WTC11 (cell line): ENCODE measurements around the gene ZNF576. TPM values are rescaled to one million over a fixed set of nuclear protein-coding genes. Genes with fewer than 3 reads are reported as not detected.

Experiments
- ATAC-seq: fragments of 200-7000 bp; cut with Tn5 transposase; 2 replicates; pipeline ENCODE4 v1.10.0; 2021; ENCODE audit warnings: mild to moderate bottlenecking, moderate library complexity
- CTCF ChIA-PET: fragments of 300-600 bp; sonication (Branson Sonifier 250); formaldehyde crosslinking; loops from one replicate; lab custom pipeline; 2021; ENCODE audit warnings: antibody characterized with exemption; lab: Charles Lee
- POLR2A ChIA-PET: fragments of 350-600 bp; sonication (Branson Sonifier 250); formaldehyde crosslinking; loops from one replicate; lab custom pipeline; 2021; ENCODE audit warnings: antibody characterized with exemption; lab: Charles Lee
- DNase-seq: peaks from one replicate; pipeline ENCODE4 v3.0.0; 2021; ENCODE audit warnings: low spot score
- H3K27ac Mint-ChIP-seq: 2 replicates; pipeline ENCODE4 v1.8.0; 2021; ENCODE audit warnings: mixed read lengths
- H3K27me3 Mint-ChIP-seq: 2 replicates; pipeline ENCODE4 v1.8.0; 2021; ENCODE audit warnings: low read depth, mild to moderate bottlenecking, moderate library complexity, mixed read lengths
- H3K36me3 Mint-ChIP-seq: 2 replicates; pipeline ENCODE4 v1.8.0; 2021; ENCODE audit warnings: mixed read lengths
- H3K4me1 Mint-ChIP-seq: 2 replicates; pipeline ENCODE4 v1.8.0; 2022; ENCODE audit warnings: mixed read lengths
- H3K4me3 Mint-ChIP-seq: 2 replicates; pipeline ENCODE4 v1.8.0; 2021; ENCODE audit warnings: mild to moderate bottlenecking, moderate library complexity, mixed read lengths
- H3K9me3 Mint-ChIP-seq: 2 replicates; pipeline ENCODE4 v1.8.0; 2021; ENCODE audit warnings: mixed read lengths
- ATF3 ChIP-seq: sonication (generic); formaldehyde crosslinking; conservative IDR thresholded peaks from 2 replicates; pipeline ENCODE4 v1.8.1; 2022; ENCODE audit warnings: mild to moderate bottlenecking, missing genetic modification reagents
- CTCF ChIP-seq: fragments of 200-600 bp; IDR thresholded peaks from 2 replicates; pipeline ENCODE4 v1.8.0; 2022; ENCODE audit warnings: antibody characterized with exemption
- ETV6 ChIP-seq: sonication (generic); formaldehyde crosslinking; IDR thresholded peaks from 2 replicates; pipeline ENCODE4 v1.8.1; 2022; ENCODE audit warnings: mild to moderate bottlenecking, missing genetic modification reagents
- FOXJ3 ChIP-seq: sonication (generic); formaldehyde crosslinking; IDR thresholded peaks from 2 replicates; pipeline ENCODE4 v1.9.0; 2021; ENCODE audit warnings: missing genetic modification reagents, mild to moderate bottlenecking, borderline replicate concordance
- HMGA2 ChIP-seq: fragments of 250-450 bp; sonication (Bioruptor Pico); IDR thresholded peaks from 2 replicates; pipeline ENCODE4 v1.4.0; 2021; ENCODE audit warnings: mild to moderate bottlenecking, moderate library complexity
- IRF2 ChIP-seq: sonication (generic); formaldehyde crosslinking; IDR thresholded peaks from 2 replicates; pipeline ENCODE4 v1.8.0; 2022; ENCODE audit warnings: low read depth, missing genetic modification reagents, borderline replicate concordance
- JUN ChIP-seq: sonication (generic); formaldehyde crosslinking; IDR thresholded peaks from 2 replicates; pipeline ENCODE4 v1.8.0; 2023; ENCODE audit warnings: mild to moderate bottlenecking, missing genetic modification reagents
- MXD4 ChIP-seq: fragments of 250-450 bp; sonication (Bioruptor Pico); IDR thresholded peaks from 2 replicates; pipeline ENCODE4 v1.8.0; 2021; ENCODE audit warnings: mild to moderate bottlenecking, moderate library complexity, borderline replicate concordance
- NR3C1 ChIP-seq: sonication (generic); formaldehyde crosslinking; conservative IDR thresholded peaks from 2 replicates; pipeline ENCODE4 v1.8.1; 2023; ENCODE audit warnings: low read depth, mild to moderate bottlenecking, missing genetic modification reagents
- RELA ChIP-seq: sonication (generic); formaldehyde crosslinking; IDR thresholded peaks from 2 replicates; pipeline ENCODE4 v1.8.1; 2022; ENCODE audit warnings: missing genetic modification reagents, mild to moderate bottlenecking, borderline replicate concordance
- TEAD4 ChIP-seq: sonication (generic); formaldehyde crosslinking; IDR thresholded peaks from 2 replicates; pipeline ENCODE4 v1.8.0; 2022; ENCODE audit warnings: mild to moderate bottlenecking, missing genetic modification reagents
- ZNF396 ChIP-seq: fragments of 250-450 bp; sonication (Bioruptor Pico); IDR thresholded peaks from 2 replicates; pipeline ENCODE4 v1.8.0; 2021; ENCODE audit warnings: mild to moderate bottlenecking, moderate library complexity, borderline replicate concordance
- ZNF532 ChIP-seq: fragments of 250-450 bp; sonication (Bioruptor Pico); IDR thresholded peaks from 2 replicates; pipeline ENCODE4 v1.9.0; 2021; ENCODE audit warnings: mild to moderate bottlenecking, borderline replicate concordance
- ZSCAN18 ChIP-seq: fragments of 250-450 bp; sonication (Bioruptor Pico); IDR thresholded peaks from 2 replicates; pipeline ENCODE4 v2.1.2; 2022; ENCODE audit warnings: mild to moderate bottlenecking, moderate library complexity
- total RNA-seq: library from RNA; stranded (reverse); gene quantifications from 3 replicates; pipeline ENCODE4 v1.2.3, GENCODE V29; 2021
- TF ChIP-seq, protein P1 (sequence below): sonication (generic); formaldehyde crosslinking; IDR thresholded peaks from 2 replicates; pipeline ENCODE4 v1.8.0; 2022; ENCODE audit warnings: mild to moderate bottlenecking, missing genetic modification reagents
- TF ChIP-seq, protein P2 (sequence below): sonication (generic); formaldehyde crosslinking; IDR thresholded peaks from 2 replicates; pipeline ENCODE4 v1.8.1; 2022; ENCODE audit warnings: low read depth, missing genetic modification reagents, borderline replicate concordance
- TF ChIP-seq, protein P3 (sequence below): sonication (generic); formaldehyde crosslinking; IDR thresholded peaks from 2 replicates; pipeline ENCODE4 v1.8.0; 2023; ENCODE audit warnings: missing genetic modification reagents, mild to moderate bottlenecking, borderline replicate concordance

ZNF576 gene
- total RNA-seq, 1 experiment from 2014 or later = 15.9 TPM

- TF ChIP-seq, protein P1, sequence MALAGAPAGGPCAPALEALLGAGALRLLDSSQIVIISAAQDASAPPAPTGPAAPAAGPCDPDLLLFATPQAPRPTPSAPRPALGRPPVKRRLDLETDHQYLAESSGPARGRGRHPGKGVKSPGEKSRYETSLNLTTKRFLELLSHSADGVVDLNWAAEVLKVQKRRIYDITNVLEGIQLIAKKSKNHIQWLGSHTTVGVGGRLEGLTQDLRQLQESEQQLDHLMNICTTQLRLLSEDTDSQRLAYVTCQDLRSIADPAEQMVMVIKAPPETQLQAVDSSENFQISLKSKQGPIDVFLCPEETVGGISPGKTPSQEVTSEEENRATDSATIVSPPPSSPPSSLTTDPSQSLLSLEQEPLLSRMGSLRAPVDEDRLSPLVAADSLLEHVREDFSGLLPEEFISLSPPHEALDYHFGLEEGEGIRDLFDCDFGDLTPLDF (CRISPR knock-in tag) = no peak
- no peak for TF ChIP-seq HMGA2
- no peak for TF ChIP-seq TEAD4 (CRISPR knock-in tag)
Observed at GRCh38 chr19:43640424-43640757, 44.0 kb downstream of the ZNF576 start (continued).

GRCh38 chr19:43641333-43641732 lies 44.9 kb downstream of the ZNF576 start:
- CTCF ChIA-PET = interaction anchor here (0.5 to 1.7 kb wide), 10 partner anchors 9 to 214 kb away, joined by 3 to 9 read pairs (median 3); partner anchors contain the start of genes IRGQ, ZNF575 and ZNF576
- DNase-seq (no peak), ATAC-seq (no peak)
- H3K4me1 Mint-ChIP-seq = peaks cover 14% of the 10 kb centered on the region
- TF ChIP-seq ZNF532 (CRISPR knock-in tag) (0 out of 2 replicates have a peak, but pooled peaks have one; percentile 45), ZNF396 (CRISPR knock-in tag) (no peak)
- H3K27me3 Mint-ChIP-seq = peaks cover 81% of the 10 kb centered on the region
- H3K27ac Mint-ChIP-seq = no peak overlapping the region
- POLR2A ChIA-PET = no interaction called here
- H3K36me3 Mint-ChIP-seq = peaks cover 4% of the 10 kb centered on the region
- H3K4me3 Mint-ChIP-seq = peak overlapping the region; percentile 53
- peaks cover 5% of the 10 kb centered on the region for H3K9me3 Mint-ChIP-seq

GRCh38 chr19:43642531-43642930 lies 46.1 kb downstream of the ZNF576 start:
- ATAC-seq (no peak), DNase-seq (no peak)
- Mint-ChIP-seq H3K36me3 (peaks cover 13% of the 10 kb centered on the region), H3K9me3 (peaks cover 14% of the 10 kb centered on the region), H3K27me3 (peaks cover 72% of the 10 kb centered on the region), H3K27ac (no peak overlapping the region), H3K4me1 (peaks cover 9% of the 10 kb centered on the region), H3K4me3 (no peak overlapping the region)
- ChIA-PET CTCF (interaction anchor here (1.7 kb wide), 1 partner anchor 107 kb away, joined by 3 read pairs; no protein-coding TSS in a partner anchor), POLR2A (no interaction called here)
- TF ChIP-seq CTCF (no peak), ATF3 (no peak), RELA (no peak), ETV6 (no peak), ZSCAN18 (no peak), FOXJ3 (CRISPR knock-in tag) (no peak), IRF2 (CRISPR knock-in tag) (no peak), MXD4 (CRISPR knock-in tag) (no peak), TEAD4 (CRISPR knock-in tag) (no peak), NR3C1 (no peak), JUN (CRISPR knock-in tag) (no peak)
- TF ChIP-seq, protein P2, sequence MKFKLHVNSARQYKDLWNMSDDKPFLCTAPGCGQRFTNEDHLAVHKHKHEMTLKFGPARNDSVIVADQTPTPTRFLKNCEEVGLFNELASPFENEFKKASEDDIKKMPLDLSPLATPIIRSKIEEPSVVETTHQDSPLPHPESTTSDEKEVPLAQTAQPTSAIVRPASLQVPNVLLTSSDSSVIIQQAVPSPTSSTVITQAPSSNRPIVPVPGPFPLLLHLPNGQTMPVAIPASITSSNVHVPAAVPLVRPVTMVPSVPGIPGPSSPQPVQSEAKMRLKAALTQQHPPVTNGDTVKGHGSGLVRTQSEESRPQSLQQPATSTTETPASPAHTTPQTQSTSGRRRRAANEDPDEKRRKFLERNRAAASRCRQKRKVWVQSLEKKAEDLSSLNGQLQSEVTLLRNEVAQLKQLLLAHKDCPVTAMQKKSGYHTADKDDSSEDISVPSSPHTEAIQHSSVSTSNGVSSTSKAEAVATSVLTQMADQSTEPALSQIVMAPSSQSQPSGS (CRISPR knock-in tag) = no peak
- TF ChIP-seq, protein P3, sequence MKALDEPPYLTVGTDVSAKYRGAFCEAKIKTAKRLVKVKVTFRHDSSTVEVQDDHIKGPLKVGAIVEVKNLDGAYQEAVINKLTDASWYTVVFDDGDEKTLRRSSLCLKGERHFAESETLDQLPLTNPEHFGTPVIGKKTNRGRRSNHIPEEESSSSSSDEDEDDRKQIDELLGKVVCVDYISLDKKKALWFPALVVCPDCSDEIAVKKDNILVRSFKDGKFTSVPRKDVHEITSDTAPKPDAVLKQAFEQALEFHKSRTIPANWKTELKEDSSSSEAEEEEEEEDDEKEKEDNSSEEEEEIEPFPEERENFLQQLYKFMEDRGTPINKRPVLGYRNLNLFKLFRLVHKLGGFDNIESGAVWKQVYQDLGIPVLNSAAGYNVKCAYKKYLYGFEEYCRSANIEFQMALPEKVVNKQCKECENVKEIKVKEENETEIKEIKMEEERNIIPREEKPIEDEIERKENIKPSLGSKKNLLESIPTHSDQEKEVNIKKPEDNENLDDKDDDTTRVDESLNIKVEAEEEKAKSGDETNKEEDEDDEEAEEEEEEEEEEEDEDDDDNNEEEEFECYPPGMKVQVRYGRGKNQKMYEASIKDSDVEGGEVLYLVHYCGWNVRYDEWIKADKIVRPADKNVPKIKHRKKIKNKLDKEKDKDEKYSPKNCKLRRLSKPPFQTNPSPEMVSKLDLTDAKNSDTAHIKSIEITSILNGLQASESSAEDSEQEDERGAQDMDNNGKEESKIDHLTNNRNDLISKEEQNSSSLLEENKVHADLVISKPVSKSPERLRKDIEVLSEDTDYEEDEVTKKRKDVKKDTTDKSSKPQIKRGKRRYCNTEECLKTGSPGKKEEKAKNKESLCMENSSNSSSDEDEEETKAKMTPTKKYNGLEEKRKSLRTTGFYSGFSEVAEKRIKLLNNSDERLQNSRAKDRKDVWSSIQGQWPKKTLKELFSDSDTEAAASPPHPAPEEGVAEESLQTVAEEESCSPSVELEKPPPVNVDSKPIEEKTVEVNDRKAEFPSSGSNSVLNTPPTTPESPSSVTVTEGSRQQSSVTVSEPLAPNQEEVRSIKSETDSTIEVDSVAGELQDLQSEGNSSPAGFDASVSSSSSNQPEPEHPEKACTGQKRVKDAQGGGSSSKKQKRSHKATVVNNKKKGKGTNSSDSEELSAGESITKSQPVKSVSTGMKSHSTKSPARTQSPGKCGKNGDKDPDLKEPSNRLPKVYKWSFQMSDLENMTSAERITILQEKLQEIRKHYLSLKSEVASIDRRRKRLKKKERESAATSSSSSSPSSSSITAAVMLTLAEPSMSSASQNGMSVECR (CRISPR knock-in tag) = no peak
